BJ (cell line): Measurements from ENCODE around the gene DYNC1LI1. TPM values are rescaled to one million over a fixed set of nuclear protein-coding genes. Genes with fewer than 3 reads are reported as not detected.

Experiments
- CTCF ChIA-PET: fragments of 350-600 bp; formaldehyde crosslinking; extraction: SDS; loops from one replicate; lab custom pipeline; 2021; ENCODE audit warnings: antibody characterized with exemption, inconsistent platforms; lab: Yijun Ruan, JAX
- POLR2A ChIA-PET: fragments of 300-600 bp; sonication (Branson Sonifier 250); formaldehyde crosslinking; extraction: SDS; loops from one replicate; lab custom pipeline; 2021; ENCODE audit warnings: antibody characterized with exemption; lab: Charles Lee
- DNase-seq: peaks from one replicate; pipeline ENCODE4 v3.0.0-alpha.2; 2011; ENCODE audit warnings: low read depth
- H3K27me3 ChIP-seq: 2 replicates; pipeline ENCODE4 v1.6.0; 2011; ENCODE audit warnings: low read length; ENCODE audit not compliant: control insufficient read depth, insufficient read depth
- H3K36me3 ChIP-seq: 2 replicates; pipeline ENCODE4 v1.5.1; 2011; ENCODE audit warnings: low read length; ENCODE audit not compliant: control insufficient read depth, insufficient read depth
- H3K4me3 ChIP-seq: 2 replicates; pipeline ENCODE4 v1.5.1; 2011; ENCODE audit warnings: low read depth, mild to moderate bottlenecking, control low read depth, low read length
- polyA plus RNA-seq: library from polyadenylated mRNA; depleted of rRNA; stranded (reverse); fragments of >200 nt; gene quantifications from 2 replicates; pipeline ENCODE4 v1.2.3, GENCODE V29; 2011
- TF ChIP-seq, protein P1 (sequence below): IDR thresholded peaks from 2 replicates; pipeline ENCODE4 v1.5.1; 2011; ENCODE audit warnings: low read depth, mild to moderate bottlenecking, control low read depth, inconsistent platforms, low read length, moderate library complexity; ENCODE audit not compliant: insufficient read depth

DYNC1LI1 gene
- polyA plus RNA-seq, 1 experiment = 15.9 TPM

DNA sequence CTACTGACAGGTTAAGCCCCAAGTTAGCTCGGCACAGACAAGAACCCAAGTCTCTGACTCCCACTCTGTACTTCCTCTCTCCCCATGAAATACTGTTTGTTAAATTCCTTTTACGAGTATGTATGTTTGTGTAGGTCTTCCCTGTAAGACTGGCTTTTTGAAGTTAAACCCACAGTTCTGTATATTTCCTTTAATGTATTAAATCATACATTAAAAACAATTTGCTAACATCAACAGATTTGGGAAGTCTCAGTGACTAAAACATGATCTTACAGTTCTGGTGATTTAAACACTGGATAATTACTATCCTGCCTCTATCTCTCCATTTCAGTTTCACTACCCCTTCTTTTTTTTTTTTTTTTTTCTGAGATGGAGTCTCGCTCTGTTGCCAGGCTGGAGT, 72.4 kb downstream of the DYNC1LI1 start:
- Histone ChIP-seq H3K36me3 (no peaks in the 10 kb centered on the region), H3K27me3 (no peaks in the 10 kb centered on the region), H3K4me3 (no peak overlapping the region)
- TF ChIP-seq, protein P1, sequence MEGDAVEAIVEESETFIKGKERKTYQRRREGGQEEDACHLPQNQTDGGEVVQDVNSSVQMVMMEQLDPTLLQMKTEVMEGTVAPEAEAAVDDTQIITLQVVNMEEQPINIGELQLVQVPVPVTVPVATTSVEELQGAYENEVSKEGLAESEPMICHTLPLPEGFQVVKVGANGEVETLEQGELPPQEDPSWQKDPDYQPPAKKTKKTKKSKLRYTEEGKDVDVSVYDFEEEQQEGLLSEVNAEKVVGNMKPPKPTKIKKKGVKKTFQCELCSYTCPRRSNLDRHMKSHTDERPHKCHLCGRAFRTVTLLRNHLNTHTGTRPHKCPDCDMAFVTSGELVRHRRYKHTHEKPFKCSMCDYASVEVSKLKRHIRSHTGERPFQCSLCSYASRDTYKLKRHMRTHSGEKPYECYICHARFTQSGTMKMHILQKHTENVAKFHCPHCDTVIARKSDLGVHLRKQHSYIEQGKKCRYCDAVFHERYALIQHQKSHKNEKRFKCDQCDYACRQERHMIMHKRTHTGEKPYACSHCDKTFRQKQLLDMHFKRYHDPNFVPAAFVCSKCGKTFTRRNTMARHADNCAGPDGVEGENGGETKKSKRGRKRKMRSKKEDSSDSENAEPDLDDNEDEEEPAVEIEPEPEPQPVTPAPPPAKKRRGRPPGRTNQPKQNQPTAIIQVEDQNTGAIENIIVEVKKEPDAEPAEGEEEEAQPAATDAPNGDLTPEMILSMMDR = no peak
- DNase-seq = no peak
- CTCF ChIA-PET = interaction anchor here (0.8 to 0.9 kb wide), 2 partner anchors 9 to 30 kb away, joined by 3 read pairs; no protein-coding TSS in a partner anchor
- POLR2A ChIA-PET = no interaction called here

DNA sequence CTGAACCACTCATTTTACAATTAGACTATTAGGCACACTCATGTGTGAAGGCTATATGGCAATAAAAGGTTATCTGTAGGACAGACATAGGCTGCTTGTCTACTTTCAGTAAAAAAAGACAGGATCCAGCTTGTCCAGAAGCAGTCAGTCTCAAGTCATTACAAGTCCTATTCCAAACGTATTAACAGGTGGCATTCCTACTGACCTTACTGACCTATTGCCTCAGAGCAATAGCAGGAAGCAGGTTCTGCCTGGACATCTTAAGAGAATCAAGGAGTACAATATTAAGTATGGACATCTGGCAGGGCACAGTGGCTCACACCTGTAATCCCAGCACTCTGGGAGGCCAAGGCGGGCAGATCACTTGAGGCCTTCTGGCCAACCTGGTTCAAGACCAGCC, 75.0 kb downstream of the DYNC1LI1 start:
- ChIA-PET POLR2A (no interaction called here), CTCF (no interaction called here)
- TF ChIP-seq, protein P1 = no peak
- Histone ChIP-seq H3K27me3 (no peaks in the 10 kb centered on the region), H3K4me3 (no peak overlapping the region), H3K36me3 (no peaks in the 10 kb centered on the region)
- DNase-seq = no peak

DNA sequence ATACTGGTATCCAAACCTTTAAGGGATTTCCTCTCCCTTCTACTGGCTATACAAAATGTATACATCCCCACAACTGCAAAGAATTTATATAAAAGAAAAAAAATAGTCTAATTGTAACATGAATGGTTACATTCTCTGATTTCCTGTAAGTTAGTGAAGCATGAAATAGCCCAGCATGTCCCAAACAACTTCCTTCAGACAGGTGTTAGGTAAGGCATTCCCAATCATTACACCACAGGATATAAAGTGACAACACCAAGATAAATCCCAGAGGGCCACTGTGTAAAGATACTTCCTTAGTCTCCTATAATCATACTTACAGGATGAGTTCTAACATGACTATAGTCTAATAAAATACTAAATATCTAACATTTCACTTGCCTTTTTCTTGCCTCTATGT, 75.6 kb downstream of the DYNC1LI1 start:
- no peaks in the 10 kb centered on the region for H3K36me3 ChIP-seq
- no peak overlapping the region for H3K4me3 ChIP-seq
- TF ChIP-seq, protein P1 = no peak
- CTCF ChIA-PET = no interaction called here
- H3K27me3 ChIP-seq = no peaks in the 10 kb centered on the region
- DNase-seq = no peak
- POLR2A ChIA-PET = no interaction called here

DNA sequence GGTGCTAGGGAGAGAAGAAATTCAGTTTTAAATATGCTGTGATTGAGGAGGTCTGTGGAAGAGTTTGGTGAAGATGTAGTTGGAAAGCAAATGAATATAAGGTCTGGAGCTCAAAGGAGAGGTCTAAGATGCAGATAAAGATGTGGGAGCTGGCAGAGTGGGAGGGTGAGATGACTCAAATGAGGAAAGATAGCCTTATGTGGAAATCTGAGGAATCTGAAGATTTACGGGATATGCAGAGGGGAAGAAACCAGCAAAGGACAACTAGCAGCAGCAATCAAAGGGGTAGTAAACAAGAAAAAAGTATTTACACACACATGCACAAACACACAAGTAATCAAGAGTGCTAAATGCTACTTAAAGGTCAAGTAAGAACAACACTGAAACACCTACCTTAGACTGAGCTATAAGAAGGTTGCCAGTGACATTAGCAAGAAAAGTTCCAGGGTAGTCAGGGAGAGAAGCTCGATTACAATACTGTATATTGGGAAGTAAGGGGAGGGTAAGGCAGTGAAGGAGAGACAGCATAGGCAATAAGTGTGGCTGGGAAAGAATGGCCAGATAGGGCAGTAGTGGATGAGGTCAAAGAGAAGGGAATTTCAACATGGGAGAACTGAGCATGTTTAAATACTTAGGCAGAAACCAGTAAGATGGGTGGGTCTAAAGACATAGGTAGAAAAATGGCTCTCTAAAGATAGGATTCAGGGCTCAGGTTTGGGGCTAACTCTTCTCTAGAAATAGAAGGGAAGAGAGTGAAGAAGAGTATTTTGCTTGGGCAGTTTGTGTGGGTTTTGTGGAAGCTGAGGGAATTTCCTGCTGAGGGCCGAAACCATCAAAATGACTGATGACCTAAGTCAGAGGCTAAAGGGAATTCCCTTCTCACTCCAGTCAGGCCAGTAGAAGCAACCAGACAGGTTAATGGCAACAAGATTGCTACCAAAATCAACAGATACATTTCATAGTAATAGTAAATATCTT, 76.9 kb downstream of the DYNC1LI1 start:
- DNase-seq = no peak

More for the DNA sequence above, 76.9 kb downstream of the DYNC1LI1 start:
- no peaks in the 10 kb centered on the region for H3K27me3 ChIP-seq
- no peak overlapping the region for H3K4me3 ChIP-seq
- ChIA-PET CTCF (interaction anchor here (0.7 to 2.1 kb wide), 3 partner anchors 26 to 204 kb away, joined by 3 to 4 read pairs (median 3); no protein-coding TSS in a partner anchor), POLR2A (no interaction called here)
- TF ChIP-seq, protein P1 = no peak
- H3K36me3 ChIP-seq = no peaks in the 10 kb centered on the region
